Adrenal gland (tissue), 12 donors: ENCODE results near the gene FGD5. TPM values are rescaled to one million over a fixed set of nuclear protein-coding genes. Genes with fewer than 3 reads are reported as not detected.

Experiments
- DNase-seq, 7 donors: peaks; one replicate each; pipeline ENCODE4 v3.0.0-alpha.2; 2019 to 2020
- H3K27ac ChIP-seq, 5 donors: fragments of 200-600 bp; sonication (generic) in 4 of 5; 1 replicate in 3 of 5; 2 replicates in 2 of 5; pipeline versions ENCODE4 v1.5.1 to v1.8.0; 2016 to 2020; ENCODE audit warnings: mild to moderate bottlenecking in 1 of 5
- H3K27me3 ChIP-seq: fragments of 200-600 bp; 2 replicates; pipeline ENCODE4 v1.8.0; 2021
- H3K36me3 ChIP-seq, 2 donors: fragments of 200-600 bp; replicated peaks in 1 of 2; 1 replicate in 1 of 2; 2 replicates in 1 of 2; pipeline versions ENCODE4 v1.5.1 to v1.8.0; 2018 to 2022
- H3K4me1 ChIP-seq, 2 donors: fragments of 200-600 bp; replicated peaks in 1 of 2; 1 replicate in 1 of 2; 2 replicates in 1 of 2; pipeline versions ENCODE4 v1.5.1 to v1.8.0; 2018 to 2021
- H3K4me3 ChIP-seq, 4 donors: fragments of 200-600 bp; sonication (generic) in 3 of 4; one replicate each; pipeline ENCODE4 v1.5.1; 2016 to 2018
- H3K9me3 ChIP-seq, 3 donors: fragments of 200-600 bp; sonication (generic) in 1 of 3; replicated peaks in 1 of 3; 1 replicate in 2 of 3; 2 replicates in 1 of 3; pipeline versions ENCODE4 v1.5.1 to v1.8.0; 2016 to 2021
- CTCF ChIP-seq, 6 experiments: fragments of 450-650 bp in 4 of 6; fragments of 200-600 bp in 2 of 6; sonication (generic) in 1 of 6; IDR thresholded peaks; 1 replicate in 5 of 6; 2 replicates in 1 of 6; pipeline versions ENCODE4 v1.5.1 to v1.8.0; 2016 to 2021; ENCODE audit warnings: antibody characterized with exemption in 6 of 6, mild to moderate bottlenecking in 2 of 6, moderate library complexity in 1 of 6
- POLR2A ChIP-seq, 2 donors: fragments of 450-650 bp; IDR thresholded peaks; one replicate each; pipeline ENCODE4 v1.6.1; 2017; ENCODE audit warnings: antibody characterized with exemption in 2 of 2, mild to moderate bottlenecking in 2 of 2, moderate library complexity in 1 of 2
- WGBS, 4 donors: extraction: QIAGEN DNeasy Blood & Tissue Kit in 2 of 4; methylation state at CpG; one replicate each; pipeline versions ENCODE4 v1.1.5 to v1.1.7; 2013 to 2017; 5-methylcytosine and 5-hydroxymethylcytosine counted together
- intact Hi-C, 2 donors: fragments of 100-400 bp; cut with DNase I; formaldehyde crosslinking; loops; one replicate each; pipeline versions ENCODE4 v1.14.1 to v1.15.0; 2022 to 2023
- polyA plus RNA-seq, 3 donors: library from polyadenylated mRNA; stranded (reverse); fragments of 200-250 nt in 2 of 3; fragments of 350-450 nt in 1 of 3; fragmentation: Illumina TruSeq in 1 of 3; extraction: RNeasy Lipid Tissue Mini Kit (QIAGEN cat#74804) in 1 of 3; gene quantifications; one replicate each; pipeline ENCODE4 v1.2.3, GENCODE V29; 2013 to 2014
- total RNA-seq, 9 donors: library from RNA; depleted of rRNA in 4 of 9; stranded (reverse); fragments of >200 nt in 4 of 9; fragments of 120-200 nt in 1 of 9; fragmentation: NEBNext Ultra II Directional in 1 of 9; extraction: Animal tissue kit (Norgen Biotek cat#: 25700) in 1 of 9; gene quantifications; one replicate each; pipeline versions ENCODE4 v1.1.0 to v1.2.4, GENCODE V29; 2013 to 2023
- donor health status: healthy with polysubstance abuse.
- donor health status: Bipolar disorder and iron deficiency.
- donor health status: DM: yes; HTN: yes; CAD: no.
- donor health status: DM: no; HTN: no; CAD: no.
- donor health status: DM: no; HTN: no; CAD: no.
- donor health status: DM: yes; HTN: yes; CAD: no.

Gene FGD5
- total and polyA plus RNA-seq, 12 donors: 4.9 to 21.4 (median 11.2) TPM

GRCh38 chr3:14935592-14936345 lies 117.0 kb downstream of the FGD5 start:
- no peak for TF ChIP-seq POLR2A (IDR thresholded peaks at IDR 0.05)
- no peak for TF ChIP-seq CTCF (IDR thresholded peaks at IDR 0.05)
- Histone ChIP-seq H3K27me3 (no peaks in the 10 kb centered on the region), H3K27ac (no peak overlapping the region), H3K4me3 (no peak overlapping the region), H3K36me3 (peaks cover 0 to 6% of the 10 kb centered on the region in 2 donors), H3K9me3 (no peaks in the 10 kb centered on the region), H3K4me1 (no peaks in the 10 kb centered on the region)
- WGBS, 4 donors: 77 to 91% (median 88%) methylated on average over 6 of the region's 6 CpGs
- intact Hi-C loops: no loop called here
- peak in 1 of 7 donors; percentile 14 for DNase-seq

GRCh38 chr3:14938954-14939353 lies 120.2 kb downstream of the FGD5 start:
- intact Hi-C loops: no loop called here
- 69 to 86% (median 75%) methylated on average over 4 of the region's 4 CpGs for WGBS, 4 donors
- H3K27ac ChIP-seq: no peak overlapping the region
- no peaks in the 10 kb centered on the region for H3K27me3 ChIP-seq
- H3K9me3 ChIP-seq: no peaks in the 10 kb centered on the region
- peaks cover 0 to 2% of the 10 kb centered on the region in 2 donors for H3K36me3 ChIP-seq
- DNase-seq: no peak
- TF ChIP-seq CTCF (IDR thresholded peaks at IDR 0.05) (no peak), POLR2A (IDR thresholded peaks at IDR 0.05) (no peak)
- H3K4me1 ChIP-seq: peaks cover 0 to 6% of the 10 kb centered on the region in 2 donors
- H3K4me3 ChIP-seq: no peak overlapping the region

GRCh38 chr3:14941871-14942270 lies 123.1 kb downstream of the FGD5 start:
- Histone ChIP-seq H3K27ac (peak overlapping the region in 1 of 5 donors; percentile 27), H3K4me1 (peaks cover 9 to 23% of the 10 kb centered on the region in 2 donors), H3K4me3 (no peak overlapping the region), H3K36me3 (peaks cover 0 to 17% of the 10 kb centered on the region in 2 donors), H3K27me3 (no peaks in the 10 kb centered on the region), H3K9me3 (no peaks in the 10 kb centered on the region)
- no peak for DNase-seq
- TF ChIP-seq POLR2A (IDR thresholded peaks at IDR 0.05): no peak
- no peak for TF ChIP-seq CTCF (IDR thresholded peaks at IDR 0.05)
- intact Hi-C loops: loop anchor here in 1 of 2 donors (10.0 kb wide), 1 partner anchor 63 kb away; no protein-coding TSS in a partner anchor
- 55 to 100% (median 63%) methylated on average over 1 of the region's 1 CpG for WGBS, 4 donors

GRCh38 chr3:14943042-14943441 lies 124.3 kb downstream of the FGD5 start:
- no peak overlapping the region for H3K4me3 ChIP-seq
- no peak overlapping the region for H3K27ac ChIP-seq
- no peaks in the 10 kb centered on the region for H3K27me3 ChIP-seq
- no peaks in the 10 kb centered on the region for H3K9me3 ChIP-seq
- no peak for DNase-seq
- TF ChIP-seq CTCF (IDR thresholded peaks at IDR 0.05) (no peak), POLR2A (IDR thresholded peaks at IDR 0.05) (no peak)
- peaks cover 9 to 23% of the 10 kb centered on the region in 2 donors for H3K4me1 ChIP-seq
- intact Hi-C loops: loop anchor here in 1 of 2 donors (10.0 kb wide), 1 partner anchor 62 kb away; no protein-coding TSS in a partner anchor
- H3K36me3 ChIP-seq: peaks cover 0 to 17% of the 10 kb centered on the region in 2 donors
